Testis (tissue), 3 donors: ENCODE measurements around the gene FBXO8. TPM values are rescaled to one million over a fixed set of nuclear protein-coding genes. Genes with fewer than 3 reads are reported as not detected.
"Not testable (repeated sequence)": the region's sequence is repeated elsewhere in the genome, so short reads cannot be mapped to it uniquely, and the experiment has no call there.

Experiments used
- DNase-seq: peaks from one replicate; pipeline ENCODE4 v3.0.0-alpha.2; 2019
- H3K27ac ChIP-seq, 2 donors: fragments of 200-600 bp; sonication (generic); one replicate each; pipeline ENCODE4 v1.5.1; 2019
- H3K27me3 ChIP-seq: fragments of 200-600 bp; sonication (generic); one replicate; pipeline ENCODE4 v1.5.1; 2019
- H3K36me3 ChIP-seq: fragments of 200-600 bp; sonication (generic); one replicate; pipeline ENCODE4 v1.5.1; 2017; ENCODE audit warnings: low read depth; ENCODE audit errors: missing control alignments
- H3K4me1 ChIP-seq: fragments of 200-600 bp; sonication (generic); one replicate; pipeline ENCODE4 v1.5.1; 2019
- H3K4me3 ChIP-seq, 2 donors: fragments of 200-600 bp; sonication (generic); one replicate each; pipeline ENCODE4 v1.5.1; 2017 to 2019
- H3K9me3 ChIP-seq: fragments of 200-600 bp; sonication (generic); one replicate; pipeline ENCODE4 v1.5.1; 2017
- POLR2A ChIP-seq: fragments of 450-650 bp; IDR thresholded peaks from one replicate; pipeline ENCODE4 v1.6.1; 2017; ENCODE audit warnings: antibody characterized with exemption, mild to moderate bottlenecking, moderate library complexity
- WGBS, 2 donors: methylation state at CpG; one replicate each; pipeline ENCODE4 v1.1.5; 2018; 5-methylcytosine and 5-hydroxymethylcytosine counted together
- intact Hi-C: fragments of 100-400 bp; cut with DNase I; formaldehyde crosslinking; loops from one replicate; pipeline ENCODE4 v1.15.1; 2023; ENCODE audit warnings: low total_unique reads
- polyA plus RNA-seq: library from polyadenylated mRNA; stranded (reverse); fragments of 350-450 nt; fragmentation: Illumina TruSeq; extraction: RNeasy Lipid Tissue Mini Kit (QIAGEN cat#74804); gene quantifications from one replicate; pipeline ENCODE4 v1.2.3, GENCODE V29; 2014; ENCODE audit warnings: low read depth, low replicate concordance; ENCODE audit not compliant: insufficient read depth
- total RNA-seq, 2 donors: library from RNA; depleted of rRNA; stranded (reverse); fragments of >200 nt; gene quantifications; one replicate each; pipeline ENCODE4 v1.2.3, GENCODE V29; 2016
- TF ChIP-seq, protein P1 (sequence below), 3 experiments: fragments of 450-650 bp in 2 of 3; fragments of 200-600 bp in 1 of 3; sonication (generic) in 1 of 3; IDR thresholded peaks; one replicate each; pipeline ENCODE4 v1.5.1; 2016 to 2019; ENCODE audit warnings: antibody characterized with exemption in 3 of 3, mild to moderate bottlenecking in 2 of 3, moderate library complexity in 1 of 3

The FBXO8 gene
- total and polyA plus RNA-seq, 3 donors from 2014 or later = 22.6 to 25.5 (median 24.5) TPM

GRCh38 chr4:174273930-174274329, 9.5 kb downstream of the FBXO8 start:
- Histone ChIP-seq H3K27me3 (no peaks in the 10 kb centered on the region), H3K4me3 (no peak overlapping the region), H3K36me3 (no peaks in the 10 kb centered on the region), H3K27ac (no peak overlapping the region), H3K9me3 (no peaks in the 10 kb centered on the region), H3K4me1 (no peaks in the 10 kb centered on the region)
- 79 to 92% methylated on average over 5 of the region's 5 CpGs for WGBS, 2 donors
- TF ChIP-seq, protein P1, sequence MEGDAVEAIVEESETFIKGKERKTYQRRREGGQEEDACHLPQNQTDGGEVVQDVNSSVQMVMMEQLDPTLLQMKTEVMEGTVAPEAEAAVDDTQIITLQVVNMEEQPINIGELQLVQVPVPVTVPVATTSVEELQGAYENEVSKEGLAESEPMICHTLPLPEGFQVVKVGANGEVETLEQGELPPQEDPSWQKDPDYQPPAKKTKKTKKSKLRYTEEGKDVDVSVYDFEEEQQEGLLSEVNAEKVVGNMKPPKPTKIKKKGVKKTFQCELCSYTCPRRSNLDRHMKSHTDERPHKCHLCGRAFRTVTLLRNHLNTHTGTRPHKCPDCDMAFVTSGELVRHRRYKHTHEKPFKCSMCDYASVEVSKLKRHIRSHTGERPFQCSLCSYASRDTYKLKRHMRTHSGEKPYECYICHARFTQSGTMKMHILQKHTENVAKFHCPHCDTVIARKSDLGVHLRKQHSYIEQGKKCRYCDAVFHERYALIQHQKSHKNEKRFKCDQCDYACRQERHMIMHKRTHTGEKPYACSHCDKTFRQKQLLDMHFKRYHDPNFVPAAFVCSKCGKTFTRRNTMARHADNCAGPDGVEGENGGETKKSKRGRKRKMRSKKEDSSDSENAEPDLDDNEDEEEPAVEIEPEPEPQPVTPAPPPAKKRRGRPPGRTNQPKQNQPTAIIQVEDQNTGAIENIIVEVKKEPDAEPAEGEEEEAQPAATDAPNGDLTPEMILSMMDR (IDR thresholded peaks at IDR 0.05) = no peak
- no peak for TF ChIP-seq POLR2A
- intact Hi-C loops = no loop called here
- DNase-seq = no peak

DNA sequence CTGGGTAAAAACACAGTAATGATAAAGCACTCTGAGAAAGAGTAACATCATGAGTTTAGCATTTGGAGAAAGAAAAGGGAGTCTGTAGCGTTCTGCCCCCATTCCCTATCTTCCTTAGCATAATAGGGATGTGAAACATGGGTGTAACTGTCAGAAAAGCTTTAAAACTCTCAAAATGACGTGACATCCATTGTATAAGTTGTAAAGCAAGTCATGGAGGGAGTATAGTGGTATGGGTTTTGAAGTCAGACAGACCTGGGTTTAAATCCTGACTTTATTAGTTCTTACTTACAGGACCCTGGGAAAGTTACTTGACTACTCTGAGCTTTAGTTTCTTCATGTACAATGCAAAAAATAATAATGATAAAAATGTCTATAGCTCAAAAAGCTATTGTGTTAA, 17.1 kb downstream of the FBXO8 start:
- H3K27ac ChIP-seq = no peak overlapping the region
- H3K9me3 ChIP-seq = no peaks in the 10 kb centered on the region
- TF ChIP-seq, protein P1 (IDR thresholded peaks at IDR 0.05) = no peak
- no peak for TF ChIP-seq POLR2A
- H3K36me3 ChIP-seq = no peaks in the 10 kb centered on the region
- WGBS, 2 donors = 43 to 54% methylated on average over 2 of the region's 2 CpGs
- H3K4me1 ChIP-seq = no peaks in the 10 kb centered on the region
- no peak overlapping the region for H3K4me3 ChIP-seq
- no peaks in the 10 kb centered on the region for H3K27me3 ChIP-seq
- intact Hi-C loops = no loop called here
- no peak for DNase-seq

DNA sequence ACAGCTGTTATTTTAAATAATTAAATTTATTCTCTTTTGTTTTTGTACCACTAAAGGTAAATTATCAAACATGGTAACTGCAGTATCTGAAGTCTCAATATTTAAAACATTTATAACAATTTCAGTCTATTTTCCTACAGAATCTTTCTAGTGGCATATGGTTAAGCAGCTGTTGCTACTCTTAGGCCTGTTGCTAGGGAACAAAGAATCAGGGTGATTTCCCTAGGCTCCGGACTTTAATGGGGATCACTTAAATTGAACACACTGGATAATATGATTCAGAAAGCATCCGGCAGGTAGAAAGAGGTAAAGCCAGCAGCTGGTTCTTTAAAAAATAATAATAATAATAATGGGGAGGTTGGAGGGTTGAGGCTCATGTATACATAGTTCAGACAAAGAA, 17.6 kb downstream of the FBXO8 start:
- no peak for DNase-seq
- H3K27ac ChIP-seq = no peak overlapping the region
- no peak for TF ChIP-seq POLR2A
- TF ChIP-seq, protein P1 (IDR thresholded peaks at IDR 0.05) = no peak
- no peak overlapping the region for H3K4me3 ChIP-seq
- H3K4me1 ChIP-seq = no peaks in the 10 kb centered on the region
- H3K36me3 ChIP-seq = no peaks in the 10 kb centered on the region
- intact Hi-C loops = no loop called here
- 65 to 68% methylated on average over 2 of the region's 2 CpGs for WGBS, 2 donors
- no peaks in the 10 kb centered on the region for H3K9me3 ChIP-seq
- H3K27me3 ChIP-seq = no peaks in the 10 kb centered on the region

DNA sequence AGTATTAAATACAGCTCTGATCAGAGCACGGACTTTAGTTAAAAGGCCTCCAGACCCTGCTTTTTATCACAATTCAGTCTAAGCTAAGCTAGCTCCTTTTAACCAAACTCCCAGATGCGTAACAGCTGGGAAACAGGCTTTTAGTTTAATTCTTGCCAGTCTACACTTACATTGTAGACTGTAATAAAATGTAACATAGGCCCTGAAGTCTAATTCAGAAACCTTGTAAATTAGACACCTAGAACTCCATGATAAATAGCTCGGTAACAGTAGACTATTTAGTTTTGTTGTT, 20.1 kb downstream of the FBXO8 start:
- Histone ChIP-seq H3K9me3 (no peaks in the 10 kb centered on the region), H3K4me1 (no peaks in the 10 kb centered on the region), H3K27me3 (no peaks in the 10 kb centered on the region), H3K36me3 (no peaks in the 10 kb centered on the region), H3K4me3 (no peak overlapping the region), H3K27ac (no peak overlapping the region)
- 77 to 83% methylated on average over 3 of the region's 3 CpGs for WGBS, 2 donors
- TF ChIP-seq POLR2A = no peak
- TF ChIP-seq, protein P1 (IDR thresholded peaks at IDR 0.05) = no peak
- no peak for DNase-seq
- intact Hi-C loops = no loop called here

GRCh38 chr4:174262624-174263444, 20.6 kb downstream of the FBXO8 start:
- TF ChIP-seq POLR2A = no peak
- TF ChIP-seq, protein P1 (IDR thresholded peaks at IDR 0.05) = no peak
- no peaks in the 10 kb centered on the region for H3K9me3 ChIP-seq
- no peaks in the 10 kb centered on the region for H3K27me3 ChIP-seq
- no peak overlapping the region for H3K4me3 ChIP-seq
- H3K36me3 ChIP-seq = no peaks in the 10 kb centered on the region
- DNase-seq = no peak
- intact Hi-C loops = no loop called here
- WGBS, 2 donors = 72 to 79% methylated on average over 6 of the region's 6 CpGs
- no peak overlapping the region for H3K27ac ChIP-seq
- no peaks in the 10 kb centered on the region for H3K4me1 ChIP-seq

GRCh38 chr4:174261432-174261831, 22.0 kb downstream of the FBXO8 start:
- 59 to 71% methylated on average over 1 of the region's 1 CpG for WGBS, 2 donors

More at GRCh38 chr4:174261432-174261831, 22.0 kb downstream of the FBXO8 start:
- H3K36me3 ChIP-seq, H3K4me1 ChIP-seq, H3K27me3 ChIP-seq, DNase-seq, H3K9me3 ChIP-seq, H3K4me3 ChIP-seq, intact Hi-C loops: not testable (repeated sequence)
- H3K27ac ChIP-seq = peak overlapping the region in 1 of 2 donors; percentile 17
